HG03064 (cell line): ENCODE data around the gene ADAM10.
"Not testable (repeated sequence)": the region's sequence is repeated elsewhere in the genome, so short reads cannot be mapped to it uniquely, and the experiment has no call there.

Experiments
- ATAC-seq: cut with Tn5 transposase; IDR thresholded peaks from one replicate; pipeline ENCODE4 v1.9.1; 2021; ENCODE audit warnings: low read depth; ENCODE audit not compliant: unreplicated experiment

ADAM10 gene

GRCh38 chr15:58616171-58616570, 133.3 kb downstream of the ADAM10 start:
- ATAC-seq, result no peak

- no peak for ATAC-seq
Measured at GRCh38 chr15:58611731-58612676, 137.5 kb downstream of the ADAM10 start.

- ATAC-seq, result no peak
Measured at GRCh38 chr15:58608711-58609110, 140.8 kb downstream of the ADAM10 start.

- no peak for ATAC-seq
Measured at GRCh38 chr15:58608129-58608590, 141.3 kb downstream of the ADAM10 start.

- ATAC-seq, result no peak
Measured at GRCh38 chr15:58606577-58607080, 142.9 kb downstream of the ADAM10 start.

GRCh38 chr15:58605931-58606530, 143.5 kb downstream of the ADAM10 start:
- ATAC-seq, result no peak

- no peak for ATAC-seq
Measured at GRCh38 chr15:58604455-58604923, 145.0 kb downstream of the ADAM10 start.

- not testable (repeated sequence) for ATAC-seq
Measured at GRCh38 chr15:58603927-58604326, 145.6 kb downstream of the ADAM10 start.

GRCh38 chr15:58602823-58603222, 146.7 kb downstream of the ADAM10 start:
- ATAC-seq, result no peak

- no peak for ATAC-seq
Measured at GRCh38 chr15:58598829-58599210, 150.7 kb downstream of the ADAM10 start.

- ATAC-seq, result no peak
Measured at GRCh38 chr15:58597943-58598828, 151.3 kb downstream of the ADAM10 start.

GRCh38 chr15:58595516-58596263, 153.8 kb downstream of the ADAM10 start:
- ATAC-seq, result no peak

- no peak for ATAC-seq
Measured at GRCh38 chr15:58594898-58595297, 154.6 kb downstream of the ADAM10 start.

GRCh38 chr15:58593870-58594269, 155.6 kb downstream of the ADAM10 start:
- no peak for ATAC-seq

- ATAC-seq, result no peak
Measured at GRCh38 chr15:58590926-58591325, 158.6 kb downstream of the ADAM10 start.

- ATAC-seq, result no peak
Measured at GRCh38 chr15:58590236-58590635, 159.3 kb downstream of the ADAM10 start.

GRCh38 chr15:58589047-58589446, 160.5 kb downstream of the ADAM10 start:
- no peak for ATAC-seq

GRCh38 chr15:58588096-58588495, 161.4 kb downstream of the ADAM10 start:
- ATAC-seq, result no peak

- no peak for ATAC-seq
Measured at GRCh38 chr15:58587486-58587885, 162.0 kb downstream of the ADAM10 start.
